Measurements from ENCODE around the gene PRKN. TPM values are rescaled to one million over a fixed set of nuclear protein-coding genes. Genes with fewer than 3 reads are reported as not detected.

Gene PRKN
- total RNA-seq, 1 experiment from 2014 or later = 0.34 TPM

- TF ChIP-seq, protein P1, sequence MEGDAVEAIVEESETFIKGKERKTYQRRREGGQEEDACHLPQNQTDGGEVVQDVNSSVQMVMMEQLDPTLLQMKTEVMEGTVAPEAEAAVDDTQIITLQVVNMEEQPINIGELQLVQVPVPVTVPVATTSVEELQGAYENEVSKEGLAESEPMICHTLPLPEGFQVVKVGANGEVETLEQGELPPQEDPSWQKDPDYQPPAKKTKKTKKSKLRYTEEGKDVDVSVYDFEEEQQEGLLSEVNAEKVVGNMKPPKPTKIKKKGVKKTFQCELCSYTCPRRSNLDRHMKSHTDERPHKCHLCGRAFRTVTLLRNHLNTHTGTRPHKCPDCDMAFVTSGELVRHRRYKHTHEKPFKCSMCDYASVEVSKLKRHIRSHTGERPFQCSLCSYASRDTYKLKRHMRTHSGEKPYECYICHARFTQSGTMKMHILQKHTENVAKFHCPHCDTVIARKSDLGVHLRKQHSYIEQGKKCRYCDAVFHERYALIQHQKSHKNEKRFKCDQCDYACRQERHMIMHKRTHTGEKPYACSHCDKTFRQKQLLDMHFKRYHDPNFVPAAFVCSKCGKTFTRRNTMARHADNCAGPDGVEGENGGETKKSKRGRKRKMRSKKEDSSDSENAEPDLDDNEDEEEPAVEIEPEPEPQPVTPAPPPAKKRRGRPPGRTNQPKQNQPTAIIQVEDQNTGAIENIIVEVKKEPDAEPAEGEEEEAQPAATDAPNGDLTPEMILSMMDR (IDR thresholded peaks at IDR 0.05; ENCODE audit: insufficient read depth in 1 of 2, low read depth in 1 of 2, low read length in 1 of 2, severe bottlenecking in 1 of 2, unreplicated experiment in 1 of 2) = no peak
- Mint-ChIP-seq H3K27ac (ENCODE audit: unreplicated experiment) (no peak overlapping the region), H3K9me3 (ENCODE audit: unreplicated experiment) (peaks cover 41% of the 10 kb centered on the region), H3K27me3 (ENCODE audit: insufficient read depth, unreplicated experiment) (no peaks in the 10 kb centered on the region), H3K36me3 (ENCODE audit: insufficient read depth, unreplicated experiment) (no peaks in the 10 kb centered on the region), H3K4me1 (ENCODE audit: low read depth, unreplicated experiment) (no peaks in the 10 kb centered on the region), H3K4me3 (ENCODE audit: unreplicated experiment) (no peak overlapping the region)
- CTCF ChIA-PET = no interaction called here
- Histone ChIP-seq H3K9me3 (peaks cover 6% of the 10 kb centered on the region; the same call in 1 of the 2 replicates), H3K4me3 (ENCODE audit: low read depth, low read length) (no peak overlapping the region), H3K27me3 (replicated peaks; ENCODE audit: control insufficient read depth, insufficient read depth, low read length) (no peaks in the 10 kb centered on the region), H3K4me1 (no peaks in the 10 kb centered on the region), H3K36me3 (ENCODE audit: control insufficient read depth, insufficient read depth, low read length) (no peaks in the 10 kb centered on the region)
- POLR2A ChIA-PET = no interaction called here
- no peak for DNase-seq
- BruUV-seq (replicated peaks) = no TSS peak
- intact Hi-C loops (cut with micrococcal nuclease; ENCODE audit: unreplicated experiment) = no loop called here
Measured at GRCh38 chr6:161554883-161555282, 1172.7 kb downstream of the PRKN start.

DNA sequence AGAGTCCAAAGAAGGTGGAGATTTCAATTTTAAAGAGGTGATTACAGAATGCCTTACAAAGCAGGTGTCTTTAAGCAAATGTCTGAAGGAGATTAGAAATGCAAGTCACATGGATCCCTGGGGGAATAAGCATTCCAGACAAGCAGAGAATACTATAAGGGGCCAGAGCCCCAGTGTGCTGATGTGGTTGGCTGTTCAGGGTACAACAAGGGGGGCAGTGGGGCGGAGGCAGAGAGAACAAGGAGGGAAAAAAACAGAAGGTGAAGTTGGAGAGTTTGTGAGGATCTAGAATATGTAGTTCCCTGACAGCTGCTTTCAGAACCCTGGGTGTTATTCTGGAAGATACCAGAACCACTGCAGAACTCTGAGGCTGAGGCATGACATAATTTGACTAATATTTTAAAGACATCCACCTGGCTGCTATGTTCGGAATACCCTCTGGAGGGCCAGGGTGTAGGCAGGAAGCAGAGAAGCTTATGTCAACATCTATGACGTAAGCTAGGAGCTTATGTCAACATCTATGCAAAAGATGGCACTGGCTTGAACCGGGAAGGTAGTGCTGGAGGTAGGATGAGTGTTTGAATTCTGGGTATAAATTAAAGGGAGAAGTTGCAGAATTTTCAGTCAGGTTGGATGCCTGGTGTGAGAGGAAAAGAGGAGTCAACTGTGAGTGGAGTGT, 1177.5 kb downstream of the PRKN start:
- no peak overlapping the region for H3K27ac Mint-ChIP-seq (ENCODE audit: unreplicated experiment)
- intact Hi-C loops (cut with micrococcal nuclease; ENCODE audit: unreplicated experiment) = no loop called here
- H3K4me1 Mint-ChIP-seq (ENCODE audit: low read depth, unreplicated experiment) = no peaks in the 10 kb centered on the region
- H3K4me3 ChIP-seq (ENCODE audit: low read depth, low read length) = no peak overlapping the region
- BruUV-seq (replicated peaks) = no TSS peak
- H3K4me1 ChIP-seq = no peaks in the 10 kb centered on the region
- CTCF ChIA-PET = no interaction called here
- H3K4me3 Mint-ChIP-seq (ENCODE audit: unreplicated experiment) = no peak overlapping the region
- POLR2A ChIA-PET = no interaction called here
- peaks cover 43% of the 10 kb centered on the region for H3K9me3 Mint-ChIP-seq (ENCODE audit: unreplicated experiment)
- peak in 1 of 2 experiments; percentile 14 for DNase-seq
- no peaks in the 10 kb centered on the region for H3K27me3 ChIP-seq (replicated peaks; ENCODE audit: control insufficient read depth, insufficient read depth, low read length)
- H3K27me3 Mint-ChIP-seq (ENCODE audit: insufficient read depth, unreplicated experiment) = no peaks in the 10 kb centered on the region
- H3K36me3 ChIP-seq (ENCODE audit: control insufficient read depth, insufficient read depth, low read length) = no peaks in the 10 kb centered on the region
- TF ChIP-seq, protein P1 (IDR thresholded peaks at IDR 0.05; ENCODE audit: insufficient read depth in 1 of 2, low read depth in 1 of 2, low read length in 1 of 2, severe bottlenecking in 1 of 2, unreplicated experiment in 1 of 2) = no peak
- H3K9me3 ChIP-seq = peaks cover 5% of the 10 kb centered on the region; the same call in 1 of the 2 replicates
- H3K36me3 Mint-ChIP-seq (ENCODE audit: insufficient read depth, unreplicated experiment) = no peaks in the 10 kb centered on the region

GRCh38 chr6:161548713-161549296, 1178.8 kb downstream of the PRKN start:
- no peak overlapping the region for H3K27ac Mint-ChIP-seq (ENCODE audit: unreplicated experiment)
- BruUV-seq (replicated peaks) = no TSS peak
- no peaks in the 10 kb centered on the region for H3K27me3 Mint-ChIP-seq (ENCODE audit: insufficient read depth, unreplicated experiment)
- DNase-seq = no peak
- intact Hi-C loops (cut with micrococcal nuclease; ENCODE audit: unreplicated experiment) = no loop called here
- POLR2A ChIA-PET = no interaction called here
- CTCF ChIA-PET = no interaction called here
- Histone ChIP-seq H3K4me3 (ENCODE audit: low read depth, low read length) (no peak overlapping the region), H3K4me1 (no peaks in the 10 kb centered on the region), H3K27me3 (replicated peaks; ENCODE audit: control insufficient read depth, insufficient read depth, low read length) (no peaks in the 10 kb centered on the region), H3K9me3 (no peaks in the 10 kb centered on the region), H3K36me3 (ENCODE audit: control insufficient read depth, insufficient read depth, low read length) (no peaks in the 10 kb centered on the region)
- H3K4me3 Mint-ChIP-seq (ENCODE audit: unreplicated experiment) = no peak overlapping the region
- no peaks in the 10 kb centered on the region for H3K36me3 Mint-ChIP-seq (ENCODE audit: insufficient read depth, unreplicated experiment)
- no peaks in the 10 kb centered on the region for H3K4me1 Mint-ChIP-seq (ENCODE audit: low read depth, unreplicated experiment)
- peaks cover 34% of the 10 kb centered on the region for H3K9me3 Mint-ChIP-seq (ENCODE audit: unreplicated experiment)
- TF ChIP-seq, protein P1 (IDR thresholded peaks at IDR 0.05; ENCODE audit: insufficient read depth in 1 of 2, low read depth in 1 of 2, low read length in 1 of 2, severe bottlenecking in 1 of 2, unreplicated experiment in 1 of 2) = no peak
